GM21786 (cell line): ENCODE data around the gene MRPL39.

Source experiments
- ATAC-seq: cut with Tn5 transposase; IDR thresholded peaks from one replicate; pipeline ENCODE4 v1.9.1; 2021; ENCODE audit not compliant: unreplicated experiment

The MRPL39 gene

GRCh38 chr21:25541042-25541441, 66.2 kb downstream of the MRPL39 start:
- no peak for ATAC-seq

- ATAC-seq: no peak
Observed at GRCh38 chr21:25539606-25540005, 67.7 kb downstream of the MRPL39 start.

DNA sequence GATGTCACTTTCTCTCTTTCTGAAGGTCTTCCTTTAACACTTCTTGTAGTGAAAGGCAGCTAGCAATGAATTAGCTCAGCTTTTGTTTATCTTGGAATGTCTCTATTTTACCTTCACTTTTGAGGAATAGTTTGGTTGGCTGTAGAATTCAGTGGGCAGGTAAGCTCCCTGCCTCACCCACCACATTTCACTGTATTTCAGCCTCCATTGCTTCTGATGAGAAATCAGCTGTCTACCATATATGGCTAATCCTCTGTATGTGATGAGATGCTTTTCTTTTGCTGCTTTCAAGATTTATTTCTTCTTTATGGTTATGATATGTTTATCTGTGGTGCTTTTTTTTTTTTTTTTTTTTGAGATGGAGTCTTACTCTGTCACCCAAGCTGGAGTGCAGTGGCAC, 70.1 kb downstream of the MRPL39 start:
- no peak for ATAC-seq

GRCh38 chr21:25536752-25537151, 70.5 kb downstream of the MRPL39 start:
- no peak for ATAC-seq

DNA sequence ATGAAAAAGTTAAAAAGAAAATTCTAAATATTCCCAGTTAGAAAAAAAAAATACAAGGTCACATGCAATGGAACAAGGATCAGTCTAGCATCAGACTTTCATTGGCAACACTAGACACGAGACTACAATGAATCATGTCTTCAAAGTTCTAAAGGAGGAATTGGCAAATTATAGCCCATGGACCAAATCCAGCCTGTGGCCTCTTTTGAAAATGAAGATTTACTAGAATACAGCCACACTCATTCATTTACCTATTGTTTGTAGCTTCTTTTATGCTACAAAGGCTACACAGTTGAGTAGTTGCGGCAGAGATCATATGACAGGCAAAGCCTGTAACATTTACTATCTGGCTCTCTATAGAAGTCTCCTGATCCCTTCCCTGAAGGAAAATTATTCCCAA, 71.4 kb downstream of the MRPL39 start:
- no peak for ATAC-seq
